HUES64 (cell line): ENCODE results near the gene ZNF236.

Experiments used
- H3K27ac ChIP-seq: 2 replicates; pipeline ENCODE4 v1.7.0; 2013; ENCODE audit warnings: low read depth, low read length, inconsistent platforms
- H3K27me3 ChIP-seq: 2 replicates; pipeline ENCODE4 v1.6.1; 2013; ENCODE audit warnings: mild to moderate bottlenecking, low read length; ENCODE audit not compliant: insufficient read depth
- H3K36me3 ChIP-seq: 2 replicates; pipeline ENCODE4 v1.6.1; 2013; ENCODE audit warnings: mild to moderate bottlenecking, low read length; ENCODE audit not compliant: insufficient read depth
- H3K4me1 ChIP-seq: 2 replicates; pipeline ENCODE4 v1.6.1; 2013; ENCODE audit warnings: mild to moderate bottlenecking, low read length, moderate library complexity; ENCODE audit not compliant: insufficient read depth
- H3K4me3 ChIP-seq: 2 replicates; pipeline ENCODE4 v1.5.1; 2013; ENCODE audit warnings: mild to moderate bottlenecking, low read length, moderate library complexity
- H3K9ac ChIP-seq: 2 replicates; pipeline ENCODE4 v1.6.1; 2013; ENCODE audit warnings: mild to moderate bottlenecking, low read depth, low read length
- H3K9me3 ChIP-seq: 2 replicates; pipeline ENCODE4 v1.6.1; 2013; ENCODE audit warnings: low read depth, low read length; ENCODE audit not compliant: insufficient read depth
- WGBS: fragments of 150-250, 120-280 bp; methylation state at CpG from one replicate; pipeline ENCODE4 v1.1.7; 2013; ENCODE audit warnings: missing lambda C conversion rate; 5-methylcytosine and 5-hydroxymethylcytosine counted together

The ZNF236 gene

GRCh38 chr18:76886112-76886511 lies 63.8 kb downstream of the ZNF236 start:
- peaks cover 55% of the 10 kb centered on the region for H3K36me3 ChIP-seq
- no peak overlapping the region for H3K27ac ChIP-seq
- no peaks in the 10 kb centered on the region for H3K9me3 ChIP-seq
- 90% methylated on average over 7 of the region's 7 CpGs for WGBS
- H3K9ac ChIP-seq, result no peak overlapping the region
- H3K4me3 ChIP-seq, result no peak overlapping the region
- no peaks in the 10 kb centered on the region for H3K27me3 ChIP-seq
- H3K4me1 ChIP-seq, result no peaks in the 10 kb centered on the region

GRCh38 chr18:76889091-76889699 lies 66.8 kb downstream of the ZNF236 start:
- Histone ChIP-seq H3K4me3 (no peak overlapping the region), H3K36me3 (peaks cover 37% of the 10 kb centered on the region), H3K27ac (no peak overlapping the region), H3K4me1 (no peaks in the 10 kb centered on the region), H3K9me3 (no peaks in the 10 kb centered on the region), H3K27me3 (no peaks in the 10 kb centered on the region), H3K9ac (no peak overlapping the region)
- 95% methylated on average over 8 of the region's 8 CpGs for whole genome bisulfite sequencing

DNA sequence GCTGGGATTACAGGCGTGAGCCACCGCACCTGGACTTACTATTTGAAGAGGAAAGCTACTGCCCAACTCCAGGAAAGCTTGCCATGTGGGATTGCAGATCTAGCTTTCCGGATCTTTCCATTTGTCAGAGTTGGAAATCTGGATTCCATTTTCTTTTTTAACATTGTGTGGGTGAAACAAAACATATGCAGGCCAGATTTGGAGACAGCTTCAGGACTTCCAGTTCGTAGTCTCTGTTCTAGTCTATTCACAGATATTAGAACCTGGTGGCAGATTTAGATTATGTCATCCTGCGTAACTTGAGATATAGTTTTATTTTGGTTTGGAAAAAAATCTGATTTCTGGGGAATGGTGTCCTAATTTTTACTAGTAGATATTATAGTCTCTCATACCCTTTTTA lies 70.5 kb downstream of the ZNF236 start:
- H3K27ac ChIP-seq, result no peak overlapping the region
- H3K27me3 ChIP-seq, result no peaks in the 10 kb centered on the region
- no peak overlapping the region for H3K9ac ChIP-seq
- H3K9me3 ChIP-seq, result peaks cover 15% of the 10 kb centered on the region; the same call in 1 of the 2 replicates
- WGBS, result 93% methylated on average over 5 of the region's 5 CpGs
- no peak overlapping the region for H3K4me3 ChIP-seq
- H3K36me3 ChIP-seq, result peaks cover 50% of the 10 kb centered on the region
- H3K4me1 ChIP-seq, result no peaks in the 10 kb centered on the region

DNA sequence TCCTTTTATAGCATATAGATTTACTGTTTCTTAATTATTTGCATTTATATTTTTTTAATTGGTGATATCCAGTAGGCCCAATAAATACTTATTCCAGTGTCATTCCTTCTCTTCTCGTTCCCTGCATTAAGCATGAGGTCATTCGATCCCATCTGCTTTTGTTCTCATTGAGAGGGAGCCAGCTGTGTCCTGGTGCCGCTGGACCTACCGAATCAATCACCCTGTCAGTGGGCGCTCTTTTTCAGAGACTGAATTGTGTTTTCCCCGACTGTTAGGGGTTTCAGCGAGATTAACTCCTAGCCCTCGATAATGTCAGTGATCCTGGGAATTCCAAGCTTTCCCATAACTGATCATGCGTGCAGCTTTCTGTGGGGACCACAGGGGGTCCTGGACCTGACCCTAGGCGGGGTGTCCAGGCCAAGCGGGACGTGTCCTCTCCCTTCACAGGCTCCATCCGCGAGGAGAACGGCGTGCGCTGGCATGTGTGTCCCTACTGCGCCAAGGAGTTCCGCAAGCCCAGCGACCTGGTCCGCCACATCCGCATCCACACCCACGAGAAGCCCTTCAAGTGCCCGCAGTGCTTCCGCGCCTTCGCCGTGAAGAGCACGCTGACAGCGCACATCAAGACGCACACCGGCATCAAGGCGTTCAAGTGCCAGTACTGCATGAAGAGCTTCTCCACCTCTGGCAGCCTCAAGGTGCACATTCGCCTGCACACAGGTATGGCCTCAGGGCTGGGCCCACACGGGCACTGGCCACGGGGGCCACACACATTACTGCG lies 72.4 kb downstream of the ZNF236 start:
- peaks cover 15% of the 10 kb centered on the region; the same call in 1 of the 2 replicates for H3K9me3 ChIP-seq
- 96% methylated on average over 37 of the region's 37 CpGs for WGBS
- H3K36me3 ChIP-seq, result peaks cover 66% of the 10 kb centered on the region
- H3K9ac ChIP-seq, result no peak overlapping the region
- no peaks in the 10 kb centered on the region for H3K4me1 ChIP-seq
- H3K27me3 ChIP-seq, result no peaks in the 10 kb centered on the region
- no peak overlapping the region for H3K4me3 ChIP-seq
- no peak overlapping the region for H3K27ac ChIP-seq

DNA sequence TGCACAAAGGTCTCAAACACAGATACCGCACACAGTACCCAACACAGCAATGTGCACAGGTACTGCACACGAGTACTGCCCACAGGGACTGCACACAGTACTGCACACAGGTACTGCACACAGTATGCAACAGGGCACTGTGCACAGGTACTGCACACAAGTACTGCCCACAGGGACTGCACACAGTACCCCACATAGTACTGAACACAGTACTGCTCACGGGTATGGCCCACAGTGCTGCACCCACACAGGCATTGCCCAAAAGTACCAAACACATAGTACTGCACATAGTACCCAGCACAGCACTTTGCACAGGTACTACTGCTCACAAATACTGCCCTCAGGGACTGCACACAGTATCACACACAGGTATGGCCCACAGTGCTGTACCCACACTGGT lies 73.1 kb downstream of the ZNF236 start:
- 93% methylated on average over 3 of the region's 3 CpGs for WGBS
- Histone ChIP-seq H3K9ac (no peak overlapping the region), H3K9me3 (peaks cover 15% of the 10 kb centered on the region; the same call in 1 of the 2 replicates), H3K36me3 (peaks cover 65% of the 10 kb centered on the region), H3K27ac (no peak overlapping the region), H3K4me3 (no peak overlapping the region), H3K4me1 (no peaks in the 10 kb centered on the region), H3K27me3 (no peaks in the 10 kb centered on the region)

DNA sequence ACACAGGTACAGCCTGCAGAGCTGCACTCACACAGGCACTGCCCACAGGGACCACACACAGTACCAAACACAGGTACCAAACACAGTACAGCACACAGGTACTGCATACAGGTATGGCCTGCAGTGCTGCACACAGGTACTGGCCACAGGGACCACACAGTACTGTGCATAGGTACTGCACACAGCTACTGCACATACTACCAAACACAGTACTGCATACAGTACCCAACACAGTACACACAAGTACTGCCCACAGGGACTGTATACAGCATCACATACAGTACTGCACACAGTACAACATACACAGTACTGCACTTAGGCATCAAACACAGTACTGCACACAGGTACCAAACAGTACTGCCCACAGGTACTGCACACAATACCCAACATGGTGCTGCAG lies 74.3 kb downstream of the ZNF236 start:
- Histone ChIP-seq H3K36me3 (peaks cover 57% of the 10 kb centered on the region), H3K27ac (no peak overlapping the region), H3K4me3 (no peak overlapping the region), H3K4me1 (no peaks in the 10 kb centered on the region), H3K27me3 (no peaks in the 10 kb centered on the region), H3K9ac (no peak overlapping the region), H3K9me3 (peaks cover 15% of the 10 kb centered on the region; the same call in 1 of the 2 replicates)

DNA sequence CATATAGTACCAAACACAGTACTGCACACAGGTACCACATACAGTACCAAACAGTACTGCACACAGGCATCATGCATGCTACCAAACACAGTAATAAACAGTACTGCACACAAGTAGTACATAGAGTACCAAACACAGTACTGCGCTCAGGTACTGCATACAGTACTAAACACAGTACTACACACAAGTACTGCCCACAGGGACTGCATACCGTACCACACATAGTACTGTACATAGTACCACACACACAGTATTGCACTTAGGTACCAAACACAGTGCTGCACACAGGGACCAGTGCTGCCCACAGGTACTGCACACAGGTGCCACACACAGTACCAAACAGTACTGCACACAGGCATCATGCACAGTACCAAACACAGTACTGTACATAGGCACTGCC lies 74.9 kb downstream of the ZNF236 start:
- no peak overlapping the region for H3K4me3 ChIP-seq
- H3K4me1 ChIP-seq, result no peaks in the 10 kb centered on the region
- WGBS, result 97% methylated on average over 2 of the region's 2 CpGs
- H3K27me3 ChIP-seq, result no peaks in the 10 kb centered on the region
- peaks cover 55% of the 10 kb centered on the region for H3K36me3 ChIP-seq
- no peak overlapping the region for H3K9ac ChIP-seq
- no peak overlapping the region for H3K27ac ChIP-seq
- H3K9me3 ChIP-seq, result peaks cover 15% of the 10 kb centered on the region; the same call in 1 of the 2 replicates

GRCh38 chr18:76903386-76903785 lies 81.0 kb downstream of the ZNF236 start:
- H3K4me1 ChIP-seq, result no peaks in the 10 kb centered on the region
- no peak overlapping the region for H3K9ac ChIP-seq
- H3K27me3 ChIP-seq, result no peaks in the 10 kb centered on the region
- WGBS, result 92% methylated on average over 6 of the region's 6 CpGs
- no peaks in the 10 kb centered on the region for H3K9me3 ChIP-seq
- H3K36me3 ChIP-seq, result peaks cover 40% of the 10 kb centered on the region
- no peak overlapping the region for H3K4me3 ChIP-seq
- no peak overlapping the region for H3K27ac ChIP-seq

DNA sequence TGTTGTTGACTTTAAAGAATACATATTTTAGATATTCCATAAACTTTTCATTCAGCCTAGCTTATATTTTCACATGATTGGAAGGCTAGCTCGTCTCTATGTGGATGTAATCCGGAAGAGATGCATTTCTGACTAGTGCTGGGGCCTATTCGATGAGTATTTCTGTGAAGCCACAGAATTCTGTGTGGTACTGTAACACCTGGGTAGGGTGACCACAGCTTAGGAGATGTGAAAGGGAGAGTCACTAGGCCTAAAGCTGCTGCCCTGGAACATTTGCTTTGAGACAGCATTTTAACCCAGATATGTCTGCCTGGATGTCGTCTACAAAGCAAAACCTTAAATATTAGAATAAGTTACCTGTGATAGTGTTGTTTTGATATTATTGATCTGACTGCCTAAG lies 83.5 kb downstream of the ZNF236 start:
- Histone ChIP-seq H3K9me3 (no peaks in the 10 kb centered on the region), H3K27ac (no peak overlapping the region), H3K4me3 (no peak overlapping the region), H3K4me1 (no peaks in the 10 kb centered on the region), H3K27me3 (no peaks in the 10 kb centered on the region), H3K9ac (no peak overlapping the region), H3K36me3 (peaks cover 44% of the 10 kb centered on the region)
- 90% methylated on average over 4 of the region's 4 CpGs for WGBS

DNA sequence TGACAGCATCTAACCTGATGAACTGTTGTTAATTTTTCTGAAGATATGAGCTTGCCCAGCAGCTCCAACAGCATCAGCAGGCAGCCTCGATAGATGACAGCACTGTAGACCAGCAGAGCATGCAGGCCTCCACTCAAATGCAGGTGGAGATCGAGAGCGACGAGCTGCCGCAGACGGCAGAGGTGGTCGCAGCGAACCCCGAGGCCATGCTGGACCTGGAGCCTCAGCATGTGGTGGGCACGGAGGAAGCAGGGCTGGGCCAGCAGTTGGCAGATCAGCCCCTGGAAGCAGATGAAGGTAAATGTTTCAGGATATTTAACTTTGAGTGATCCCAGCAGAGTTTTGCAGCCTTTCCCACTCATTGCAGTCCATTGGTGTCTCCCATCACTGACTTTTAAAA lies 85.9 kb downstream of the ZNF236 start:
- 97% methylated on average over 10 of the region's 10 CpGs for WGBS
- Histone ChIP-seq H3K27me3 (no peaks in the 10 kb centered on the region), H3K9me3 (no peaks in the 10 kb centered on the region), H3K27ac (no peak overlapping the region), H3K4me1 (no peaks in the 10 kb centered on the region), H3K36me3 (peaks cover 66% of the 10 kb centered on the region), H3K4me3 (no peak overlapping the region), H3K9ac (no peak overlapping the region)

DNA sequence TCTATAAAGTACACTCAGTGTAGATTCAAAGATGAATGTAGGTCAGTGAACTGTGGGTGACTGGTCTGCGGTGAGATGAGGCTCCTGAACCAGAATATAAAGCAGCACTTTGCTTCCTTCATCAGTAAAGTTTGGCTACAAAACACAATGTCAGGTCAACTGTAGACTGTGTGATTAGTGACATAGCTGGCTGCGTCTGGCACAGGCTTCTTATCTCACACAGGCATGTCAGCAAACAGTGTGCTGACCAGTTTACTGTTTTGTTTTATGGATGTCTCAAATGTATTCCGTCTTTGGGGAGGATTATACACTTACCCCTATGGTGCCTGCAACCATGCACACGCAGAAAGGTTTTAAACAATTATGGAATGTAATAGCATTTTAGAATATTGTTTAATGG lies 87.1 kb downstream of the ZNF236 start:
- Histone ChIP-seq H3K27ac (no peak overlapping the region), H3K9ac (no peak overlapping the region), H3K4me1 (no peaks in the 10 kb centered on the region), H3K4me3 (no peak overlapping the region), H3K27me3 (no peaks in the 10 kb centered on the region), H3K36me3 (peaks cover 74% of the 10 kb centered on the region), H3K9me3 (no peaks in the 10 kb centered on the region)
- 94% methylated on average over 4 of the region's 4 CpGs for WGBS
